PC-3 (cell line): ENCODE results near the gene SSRP1. TPM values are rescaled to one million over a fixed set of nuclear protein-coding genes. Genes with fewer than 3 reads are reported as not detected.

Experiments used
- ATAC-seq: fragments of 200-7000 bp; cut with Tn5 transposase; 2 replicates; pipeline ENCODE4 v1.9.1; 2020; ENCODE audit warnings: mild to moderate bottlenecking, moderate library complexity
- BruUV-seq: library from RNA; stranded (reverse); fragments of 400-500 nt; replicated peaks from 2 replicates; lab custom pipeline; 2021; lab: Mats Ljungman, UMichigan
- CTCF ChIA-PET: fragments of 300-600 bp; sonication (Branson Sonifier 250); formaldehyde crosslinking; loops from one replicate; lab custom pipeline; 2022; ENCODE audit warnings: antibody characterized with exemption; lab: Charles Lee
- POLR2A ChIA-PET: fragments of 300-600 bp; sonication (Branson Sonifier 250); formaldehyde crosslinking; loops from one replicate; lab custom pipeline; 2022; ENCODE audit warnings: antibody characterized with exemption; ENCODE audit not compliant: unreplicated experiment; lab: Charles Lee
- DNase-seq: peaks from one replicate; pipeline ENCODE4 v3.0.0-alpha.2; 2015
- H2AFZ ChIP-seq: fragments of 300-600 bp; sonication (generic); 2 replicates; pipeline ENCODE4 v1.6.0; 2016; ENCODE audit warnings: antibody characterized with exemption, low read length
- H3F3A ChIP-seq: fragments of 300-600 bp; sonication (generic); one replicate; pipeline ENCODE4 v1.6.0; 2017; ENCODE audit warnings: antibody characterized with exemption, low read length, control low read depth, mild to moderate bottlenecking; ENCODE audit not compliant: unreplicated experiment
- H3K27ac ChIP-seq: fragments of 300-600 bp; sonication (generic); 2 replicates; pipeline ENCODE4 v1.5.1; 2016; ENCODE audit warnings: mild to moderate bottlenecking, low read length
- H3K27me3 ChIP-seq: fragments of 300-600 bp; sonication (generic); 2 replicates; pipeline ENCODE4 v1.6.1; 2016; ENCODE audit warnings: low read length, mixed read lengths
- H3K36me3 ChIP-seq: fragments of 300-600 bp; sonication (generic); 2 replicates; pipeline ENCODE4 v1.6.1; 2016; ENCODE audit warnings: low read depth, mixed run types, low read length, mixed read lengths
- H3K4me1 ChIP-seq: fragments of 300-600 bp; sonication (generic); 2 replicates; pipeline ENCODE4 v1.5.1; 2016; ENCODE audit warnings: low read length; ENCODE audit not compliant: insufficient read depth
- H3K4me2 ChIP-seq: fragments of 300-600 bp; sonication (generic); 2 replicates; pipeline ENCODE4 v1.6.0; 2016; ENCODE audit warnings: low read length
- H3K4me3 ChIP-seq: fragments of 300-600 bp; sonication (generic); 2 replicates; pipeline ENCODE4 v1.5.1; 2016; ENCODE audit warnings: mild to moderate bottlenecking, low read length, mixed read lengths
- H3K79me2 ChIP-seq: fragments of 300-600 bp; sonication (generic); 2 replicates; pipeline ENCODE4 v1.6.1; 2017; ENCODE audit warnings: low read length, mixed read lengths
- H3K9ac ChIP-seq: fragments of 300-600 bp; sonication (generic); 2 replicates; pipeline ENCODE4 v1.6.0; 2016; ENCODE audit warnings: mild to moderate bottlenecking, low read length
- H3K9me2 ChIP-seq: fragments of 300-600 bp; sonication (generic); replicated peaks from 2 replicates; pipeline ENCODE4 v1.6.1; 2016; ENCODE audit warnings: mixed run types, low read length, mixed read lengths
- H3K9me3 ChIP-seq: fragments of 300-600 bp; sonication (generic); 2 replicates; pipeline ENCODE4 v1.6.1; 2016; ENCODE audit warnings: low read length, mixed read lengths
- H4K20me1 ChIP-seq: fragments of 300-600 bp; sonication (generic); 2 replicates; pipeline ENCODE4 v1.6.1; 2016; ENCODE audit warnings: low read length, mixed read lengths
- EZH2 ChIP-seq: fragments of 300-600 bp; sonication (generic); IDR thresholded peaks from one replicate; pipeline ENCODE4 v1.6.1; 2017; ENCODE audit warnings: antibody characterized with exemption, mild to moderate bottlenecking, low read length; ENCODE audit not compliant: unreplicated experiment
- EZH2phosphoT487 ChIP-seq: fragments of 300-600 bp; sonication (generic); IDR thresholded peaks from 2 replicates; pipeline ENCODE4 v1.6.1; 2018; ENCODE audit warnings: mild to moderate bottlenecking, antibody characterized with exemption, low read length, borderline replicate concordance
- intact Hi-C: fragments of 100-400 bp; cut with micrococcal nuclease; formaldehyde crosslinking; loops from 2 replicates; pipeline ENCODE4 v1.9.0; 2023
- total RNA-seq: library from RNA; depleted of rRNA; stranded (reverse); fragments of >200 nt; gene quantifications from 2 replicates; pipeline ENCODE4 v1.2.3, GENCODE V29; 2014
- TF ChIP-seq, protein P1 (sequence below): fragments of 300-600 bp; sonication (generic); conservative IDR thresholded peaks from 2 replicates; pipeline ENCODE4 v1.5.1; 2017; ENCODE audit warnings: antibody characterized with exemption, low read depth, mild to moderate bottlenecking, low read length

Gene SSRP1
- total RNA-seq, 1 experiment from 2014 or later: 228 TPM

DNA sequence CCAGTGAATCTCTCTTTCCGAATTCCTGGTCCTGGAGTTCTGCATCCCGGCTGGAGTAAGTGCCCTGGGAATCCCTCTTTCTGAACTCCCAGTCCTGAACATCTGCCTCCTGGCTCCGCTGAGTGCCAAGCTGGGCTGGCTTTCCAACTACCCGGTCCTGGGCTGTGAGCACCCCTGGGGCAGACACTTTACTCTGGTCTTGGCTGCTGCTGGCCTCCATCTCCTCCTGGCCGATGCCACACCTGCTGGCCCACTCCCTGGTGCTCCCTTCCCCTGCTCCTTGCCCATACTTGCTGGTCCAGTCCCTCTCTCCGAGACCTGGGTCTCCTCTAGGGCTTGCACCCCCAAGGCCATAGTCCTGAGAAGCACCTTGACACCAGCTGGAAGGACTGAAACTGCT is 25.6 kb downstream of the SSRP1 start:
- peaks cover 52% of the 10 kb centered on the region for H3K79me2 ChIP-seq
- BruUV-seq: no TSS peak
- POLR2A ChIA-PET: no interaction called here

DNA sequence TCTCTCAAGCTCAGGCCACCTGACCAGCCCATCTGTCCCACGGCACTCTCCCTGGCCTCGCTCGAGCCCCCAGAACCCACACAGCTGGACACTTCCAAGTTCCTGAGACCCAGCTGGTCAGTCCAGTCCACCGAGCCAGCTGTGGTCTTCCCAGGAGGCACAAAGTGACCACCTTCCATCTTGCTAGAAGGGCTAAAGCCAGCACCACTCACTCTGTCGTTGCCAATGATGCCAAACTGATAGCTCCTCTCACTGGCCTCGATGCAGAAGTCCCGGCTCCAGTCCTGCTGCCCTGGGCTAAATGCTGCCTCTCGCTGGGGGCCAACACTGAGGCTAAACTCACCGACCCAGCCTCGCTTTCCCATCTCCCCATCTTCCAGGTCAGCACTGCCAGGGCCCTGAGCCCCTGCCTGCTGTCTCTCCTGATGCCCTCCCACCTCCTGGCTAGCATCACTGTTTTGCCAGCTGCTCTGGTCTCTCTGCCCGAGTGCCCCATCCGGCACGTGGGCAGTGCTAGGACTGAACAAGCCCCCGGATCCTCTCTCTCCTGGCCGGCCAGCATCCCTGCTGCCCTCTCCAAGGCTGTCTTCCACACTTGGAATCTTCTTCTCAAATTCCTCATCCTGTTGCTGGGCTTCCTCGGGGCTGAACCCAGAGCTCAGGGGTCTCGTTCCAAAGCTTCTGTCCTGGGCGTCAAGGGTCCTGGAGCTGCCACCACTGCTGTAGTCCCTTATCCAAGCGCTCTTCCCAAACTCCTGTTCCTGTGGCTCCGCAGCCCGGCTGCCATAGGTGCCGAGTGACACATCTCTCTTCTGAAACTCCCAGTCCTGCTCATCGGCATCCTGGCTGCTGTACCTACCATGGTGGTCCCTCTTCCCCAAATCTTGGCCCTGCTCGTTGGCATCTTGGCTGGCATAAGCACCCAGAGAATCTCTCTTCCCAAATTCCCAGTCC is 26.3 kb downstream of the SSRP1 start:
- Histone ChIP-seq H3K9me2 (no peaks in the 10 kb centered on the region), H3K4me2 (peak overlapping the region; percentile 96), H3K36me3 (peaks cover 31% of the 10 kb centered on the region), H3K27me3 (no peaks in the 10 kb centered on the region), H3K79me2 (peaks cover 57% of the 10 kb centered on the region), H3K4me1 (peaks cover 70% of the 10 kb centered on the region), H3K9ac (no peak overlapping the region), H3F3A (no peaks in the 10 kb centered on the region), H2AFZ (no peak overlapping the region), H3K9me3 (no peaks in the 10 kb centered on the region), H3K27ac (peak overlapping the region; percentile 77), H3K4me3 (no peak overlapping the region), H4K20me1 (0 out of 2 replicates have a peak, but pooled peaks cover 5% of the 10 kb centered on the region)
- DNase-seq (no peak), ATAC-seq (no peak)
- intact Hi-C loops: loop anchor here (2.0 kb wide), 1 partner anchor 31 kb away; no protein-coding TSS in a partner anchor
- CTCF ChIA-PET: no interaction called here
- POLR2A ChIA-PET: interaction anchor here (0.6 kb wide), 1 partner anchor 31 kb away, joined by 3 read pairs; no protein-coding TSS in a partner anchor
- BruUV-seq: TSS peak; percentile 28
- TF ChIP-seq, protein P1, sequence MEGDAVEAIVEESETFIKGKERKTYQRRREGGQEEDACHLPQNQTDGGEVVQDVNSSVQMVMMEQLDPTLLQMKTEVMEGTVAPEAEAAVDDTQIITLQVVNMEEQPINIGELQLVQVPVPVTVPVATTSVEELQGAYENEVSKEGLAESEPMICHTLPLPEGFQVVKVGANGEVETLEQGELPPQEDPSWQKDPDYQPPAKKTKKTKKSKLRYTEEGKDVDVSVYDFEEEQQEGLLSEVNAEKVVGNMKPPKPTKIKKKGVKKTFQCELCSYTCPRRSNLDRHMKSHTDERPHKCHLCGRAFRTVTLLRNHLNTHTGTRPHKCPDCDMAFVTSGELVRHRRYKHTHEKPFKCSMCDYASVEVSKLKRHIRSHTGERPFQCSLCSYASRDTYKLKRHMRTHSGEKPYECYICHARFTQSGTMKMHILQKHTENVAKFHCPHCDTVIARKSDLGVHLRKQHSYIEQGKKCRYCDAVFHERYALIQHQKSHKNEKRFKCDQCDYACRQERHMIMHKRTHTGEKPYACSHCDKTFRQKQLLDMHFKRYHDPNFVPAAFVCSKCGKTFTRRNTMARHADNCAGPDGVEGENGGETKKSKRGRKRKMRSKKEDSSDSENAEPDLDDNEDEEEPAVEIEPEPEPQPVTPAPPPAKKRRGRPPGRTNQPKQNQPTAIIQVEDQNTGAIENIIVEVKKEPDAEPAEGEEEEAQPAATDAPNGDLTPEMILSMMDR: no peak
- TF ChIP-seq EZH2 (no peak), EZH2phosphoT487 (no peak)

More for the DNA sequence above, 25.6 kb downstream of the SSRP1 start:
- H4K20me1 ChIP-seq: 0 out of 2 replicates have a peak, but pooled peaks cover 5% of the 10 kb centered on the region
- TF ChIP-seq, protein P1: no peak
- TF ChIP-seq EZH2phosphoT487 (no peak), EZH2 (no peak)
- H3K9ac ChIP-seq: peak overlapping the region; percentile 76
- no peak overlapping the region for H2AFZ ChIP-seq
- no peaks in the 10 kb centered on the region for H3F3A ChIP-seq
- H3K27ac ChIP-seq: peak overlapping the region; percentile 86
- ATAC-seq (no peak), DNase-seq (no peak)
- H3K9me3 ChIP-seq: no peaks in the 10 kb centered on the region
- peaks cover 29% of the 10 kb centered on the region for H3K36me3 ChIP-seq
- intact Hi-C loops: loop anchor here (2.0 kb wide), 1 partner anchor 31 kb away; no protein-coding TSS in a partner anchor
- peak overlapping the region; percentile 67 for H3K4me3 ChIP-seq
- H3K27me3 ChIP-seq: no peaks in the 10 kb centered on the region
- no peaks in the 10 kb centered on the region for H3K9me2 ChIP-seq
- H3K4me2 ChIP-seq: peak overlapping the region; percentile 96
- CTCF ChIA-PET: no interaction called here
- peaks cover 63% of the 10 kb centered on the region for H3K4me1 ChIP-seq
